Mesenchymal stem cell (in vitro differentiated cells and primary cell): Measurements from ENCODE around the gene WNT3A.

Source experiments
- DNase-seq: peaks from one replicate; pipeline ENCODE4 v3.0.0-alpha.2; 2013
- H2AFZ ChIP-seq: one replicate; pipeline ENCODE4 v1.6.1; 2013; ENCODE audit warnings: low read depth, mild to moderate bottlenecking, control low read depth, inconsistent platforms, low read length, moderate library complexity
- H2AK5ac ChIP-seq: 2 replicates; pipeline ENCODE4 v1.6.1; 2013; ENCODE audit warnings: low read length, moderate library complexity, mild to moderate bottlenecking, inconsistent platforms; ENCODE audit not compliant: severe bottlenecking
- H2BK120ac ChIP-seq: one replicate; pipeline ENCODE4 v1.6.1; 2013; ENCODE audit warnings: low read depth, mild to moderate bottlenecking, inconsistent platforms, low read length, moderate library complexity
- H2BK12ac ChIP-seq, 2 experiments: one replicate each; pipeline ENCODE4 v1.6.1; 2013; ENCODE audit warnings: inconsistent platforms in 2 of 2, low read length in 2 of 2, mild to moderate bottlenecking in 2 of 2, moderate library complexity in 2 of 2, control low read depth in 1 of 2
- H2BK15ac ChIP-seq: one replicate; pipeline ENCODE4 v1.6.1; 2013; ENCODE audit warnings: mild to moderate bottlenecking, low read depth, inconsistent platforms; ENCODE audit not compliant: poor library complexity, severe bottlenecking
- H2BK5ac ChIP-seq: 2 replicates; pipeline ENCODE4 v1.6.1; 2013; ENCODE audit warnings: low read depth, mild to moderate bottlenecking, low read length, control low read depth, inconsistent platforms; ENCODE audit not compliant: poor library complexity, severe bottlenecking
- H3K14ac ChIP-seq, 2 experiments: one replicate each; pipeline ENCODE4 v1.6.1; 2013; ENCODE audit warnings: inconsistent platforms in 2 of 2, low read length in 2 of 2, control low read depth in 1 of 2, mild to moderate bottlenecking in 1 of 2, moderate library complexity in 1 of 2
- H3K18ac ChIP-seq, 2 experiments: one replicate each; pipeline ENCODE4 v1.6.1; 2013; ENCODE audit warnings: inconsistent platforms in 2 of 2, low read length in 2 of 2, control low read depth in 1 of 2, low read depth in 1 of 2, mild to moderate bottlenecking in 1 of 2
- H3K23ac ChIP-seq, 2 experiments: one replicate each; pipeline ENCODE4 v1.6.1; 2013; ENCODE audit warnings: inconsistent platforms in 2 of 2, low read length in 2 of 2, mild to moderate bottlenecking in 2 of 2, moderate library complexity in 2 of 2, control low read depth in 1 of 2
- H3K27ac ChIP-seq: 2 replicates; pipeline ENCODE4 v1.5.1; 2013; ENCODE audit warnings: mild to moderate bottlenecking, moderate library complexity, low read length, control low read depth, inconsistent platforms; ENCODE audit not compliant: poor library complexity, severe bottlenecking
- H3K27me3 ChIP-seq, 2 experiments: 2 replicates each; pipeline versions ENCODE4 v1.6.1 to v1.7.0; 2013; ENCODE audit warnings: low read length in 2 of 2, mild to moderate bottlenecking in 2 of 2, moderate library complexity in 2 of 2, control low read depth in 1 of 2, inconsistent platforms in 1 of 2; ENCODE audit not compliant: control insufficient read depth in 1 of 2, insufficient read depth in 1 of 2
- H3K36me3 ChIP-seq, 2 experiments: 2 replicates each; pipeline versions ENCODE4 v1.6.1 to v1.7.0; 2013; ENCODE audit warnings: low read length in 2 of 2, control low read depth in 1 of 2, inconsistent platforms in 1 of 2, low read depth in 1 of 2, mild to moderate bottlenecking in 1 of 2; ENCODE audit not compliant: insufficient read depth in 2 of 2, control insufficient read depth in 1 of 2
- H3K4ac ChIP-seq, 2 experiments: one replicate each; pipeline ENCODE4 v1.6.1; 2013; ENCODE audit warnings: inconsistent platforms in 2 of 2, low read length in 2 of 2, mild to moderate bottlenecking in 2 of 2, moderate library complexity in 2 of 2, control low read depth in 1 of 2, low read depth in 1 of 2
- H3K4me1 ChIP-seq: 2 replicates; pipeline ENCODE4 v1.6.1; 2013; ENCODE audit warnings: low read depth, low read length, control low read depth; ENCODE audit not compliant: control insufficient read depth, insufficient read depth
- H3K4me2 ChIP-seq: 2 replicates; pipeline ENCODE4 v1.6.1; 2013; ENCODE audit warnings: low read length, mild to moderate bottlenecking, inconsistent platforms; ENCODE audit not compliant: poor library complexity, severe bottlenecking
- H3K4me3 ChIP-seq, 2 experiments: 2 replicates each; pipeline versions ENCODE4 v1.5.1 to v1.7.0; 2013; ENCODE audit warnings: low read length in 2 of 2, mild to moderate bottlenecking in 2 of 2, control low read depth in 1 of 2, low read depth in 1 of 2; ENCODE audit not compliant: insufficient read depth in 1 of 2
- H3K79me1 ChIP-seq: replicated peaks from 2 replicates; pipeline ENCODE4 v1.6.1; 2013; ENCODE audit warnings: mild to moderate bottlenecking, control low read depth, low read length, inconsistent platforms; ENCODE audit not compliant: poor library complexity, severe bottlenecking
- H3K9ac ChIP-seq: 2 replicates; pipeline ENCODE4 v1.7.0; 2013; ENCODE audit warnings: mild to moderate bottlenecking, low read length, moderate library complexity
- H3K9me3 ChIP-seq: 2 replicates; pipeline ENCODE4 v1.7.0; 2013; ENCODE audit warnings: mild to moderate bottlenecking, low read length; ENCODE audit not compliant: control insufficient read depth
- H4K8ac ChIP-seq: one replicate; pipeline ENCODE4 v1.6.1; 2013; ENCODE audit warnings: inconsistent platforms, mild to moderate bottlenecking, low read length, moderate library complexity
- H4K91ac ChIP-seq: one replicate; pipeline ENCODE4 v1.6.1; 2013; ENCODE audit warnings: mild to moderate bottlenecking, low read length, inconsistent platforms
- WGBS: methylation state at CpG from one replicate; pipeline ENCODE4 v1.1.7; 2013; ENCODE audit warnings: mixed read lengths; 5-methylcytosine and 5-hydroxymethylcytosine counted together

Gene WNT3A

GRCh38 chr1:228064741-228065542 lies 58.1 kb downstream of the WNT3A start:
- Histone ChIP-seq H2BK12ac (no peak overlapping the region), H4K8ac (no peak overlapping the region), H3K4me3 (no peak overlapping the region), H3K9ac (no peak overlapping the region), H3K18ac (no peak overlapping the region), H3K4ac (no peak overlapping the region), H3K23ac (no peak overlapping the region), H2AK5ac (no peak overlapping the region), H2BK5ac (no peak overlapping the region), H2AFZ (no peak overlapping the region), H2BK15ac (no peak overlapping the region), H3K36me3 (no peaks in the 10 kb centered on the region), H3K14ac (no peak overlapping the region), H3K79me1 (no peaks in the 10 kb centered on the region), H3K4me1 (peaks cover 2% of the 10 kb centered on the region), H3K4me2 (no peak overlapping the region), H3K9me3 (no peaks in the 10 kb centered on the region), H3K27me3 (peaks cover 44 to 89% of the 10 kb centered on the region in 2 experiments), H2BK120ac (no peak overlapping the region), H3K27ac (no peak overlapping the region), H4K91ac (no peak overlapping the region)
- no peak for DNase-seq
- WGBS = 62% methylated on average over 14 of the region's 15 CpGs

GRCh38 chr1:228065543-228066347 lies 58.9 kb downstream of the WNT3A start:
- H3K4me3 ChIP-seq = no peak overlapping the region
- no peak overlapping the region for H3K18ac ChIP-seq
- no peak overlapping the region for H3K14ac ChIP-seq
- no peak overlapping the region for H3K9ac ChIP-seq
- H4K8ac ChIP-seq = no peak overlapping the region
- peaks cover 51 to 88% of the 10 kb centered on the region in 2 experiments for H3K27me3 ChIP-seq
- peaks cover 2% of the 10 kb centered on the region for H3K4me1 ChIP-seq
- no peak overlapping the region for H2BK12ac ChIP-seq
- 77% methylated on average over 15 of the region's 15 CpGs for WGBS
- H2AFZ ChIP-seq = no peak overlapping the region
- H3K9me3 ChIP-seq = no peaks in the 10 kb centered on the region
- H3K4me2 ChIP-seq = no peak overlapping the region
- no peak overlapping the region for H3K27ac ChIP-seq
- H2AK5ac ChIP-seq = no peak overlapping the region
- no peak overlapping the region for H2BK15ac ChIP-seq
- H4K91ac ChIP-seq = no peak overlapping the region
- no peak overlapping the region for H3K4ac ChIP-seq
- no peak overlapping the region for H2BK5ac ChIP-seq
- no peak overlapping the region for H3K23ac ChIP-seq
- no peaks in the 10 kb centered on the region for H3K79me1 ChIP-seq
- DNase-seq = no peak
- no peak overlapping the region for H2BK120ac ChIP-seq
- no peaks in the 10 kb centered on the region for H3K36me3 ChIP-seq

- Histone ChIP-seq H3K14ac (no peak overlapping the region), H2AFZ (no peak overlapping the region), H3K4me3 (no peak overlapping the region), H3K36me3 (no peaks in the 10 kb centered on the region), H3K9me3 (no peaks in the 10 kb centered on the region), H3K27ac (no peak overlapping the region), H3K9ac (no peak overlapping the region), H2BK15ac (no peak overlapping the region), H4K8ac (no peak overlapping the region), H2AK5ac (no peak overlapping the region), H2BK12ac (no peak overlapping the region), H3K27me3 (peaks cover 57 to 83% of the 10 kb centered on the region in 2 experiments), H4K91ac (no peak overlapping the region), H3K23ac (no peak overlapping the region), H3K4me2 (no peak overlapping the region), H3K4me1 (peaks cover 2% of the 10 kb centered on the region), H2BK5ac (no peak overlapping the region), H3K18ac (no peak overlapping the region), H2BK120ac (no peak overlapping the region), H3K79me1 (no peaks in the 10 kb centered on the region), H3K4ac (no peak overlapping the region)
- 49% methylated on average over 4 of the region's 4 CpGs for WGBS
- DNase-seq = no peak
Observed at GRCh38 chr1:228066416-228066815, 59.6 kb downstream of the WNT3A start.
